Sigmoid colon (tissue), 4 donors: ENCODE data around the gene NPHP4.

ENCODE experiments used
- POLR2A ChIP-seq, 2 donors: fragments of 450-650 bp; IDR thresholded peaks; one replicate each; pipeline ENCODE4 v1.6.1; 2016; ENCODE audit warnings: antibody characterized with exemption in 2 of 2, mild to moderate bottlenecking in 2 of 2, moderate library complexity in 2 of 2
- POLR2AphosphoS5 ChIP-seq, 4 donors: sonication (generic); formaldehyde crosslinking; IDR thresholded peaks; one replicate each; pipeline ENCODE4 v1.6.1; 2017; ENCODE audit warnings: antibody characterized with exemption in 4 of 4
- TF ChIP-seq, protein P1 (sequence below), 4 experiments: fragments of 450-650 bp in 3 of 4; fragments of 200-600 bp in 1 of 4; IDR thresholded peaks; one replicate each; pipeline ENCODE4 v1.5.1; 2016 to 2019; ENCODE audit warnings: antibody characterized with exemption in 4 of 4, mild to moderate bottlenecking in 3 of 4, moderate library complexity in 2 of 4

DNA sequence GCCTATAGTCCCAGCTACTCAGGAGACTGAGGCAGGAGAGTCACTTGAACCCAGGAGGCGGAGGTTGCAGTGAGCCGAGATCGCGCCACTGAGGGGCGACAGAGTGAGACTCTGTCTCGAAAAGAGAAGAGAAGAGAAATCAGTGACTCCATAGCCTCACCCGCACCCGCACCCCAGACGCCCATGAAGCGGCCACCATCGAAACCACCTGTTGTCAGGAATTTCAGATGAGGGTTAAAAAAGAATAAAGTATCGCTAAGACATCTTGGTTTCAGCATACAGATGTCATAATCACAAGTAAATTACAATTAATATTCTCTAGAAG lies 47.4 kb downstream of the NPHP4 start:
- TF ChIP-seq, protein P1, sequence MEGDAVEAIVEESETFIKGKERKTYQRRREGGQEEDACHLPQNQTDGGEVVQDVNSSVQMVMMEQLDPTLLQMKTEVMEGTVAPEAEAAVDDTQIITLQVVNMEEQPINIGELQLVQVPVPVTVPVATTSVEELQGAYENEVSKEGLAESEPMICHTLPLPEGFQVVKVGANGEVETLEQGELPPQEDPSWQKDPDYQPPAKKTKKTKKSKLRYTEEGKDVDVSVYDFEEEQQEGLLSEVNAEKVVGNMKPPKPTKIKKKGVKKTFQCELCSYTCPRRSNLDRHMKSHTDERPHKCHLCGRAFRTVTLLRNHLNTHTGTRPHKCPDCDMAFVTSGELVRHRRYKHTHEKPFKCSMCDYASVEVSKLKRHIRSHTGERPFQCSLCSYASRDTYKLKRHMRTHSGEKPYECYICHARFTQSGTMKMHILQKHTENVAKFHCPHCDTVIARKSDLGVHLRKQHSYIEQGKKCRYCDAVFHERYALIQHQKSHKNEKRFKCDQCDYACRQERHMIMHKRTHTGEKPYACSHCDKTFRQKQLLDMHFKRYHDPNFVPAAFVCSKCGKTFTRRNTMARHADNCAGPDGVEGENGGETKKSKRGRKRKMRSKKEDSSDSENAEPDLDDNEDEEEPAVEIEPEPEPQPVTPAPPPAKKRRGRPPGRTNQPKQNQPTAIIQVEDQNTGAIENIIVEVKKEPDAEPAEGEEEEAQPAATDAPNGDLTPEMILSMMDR (IDR thresholded peaks at IDR 0.05): no peak
- TF ChIP-seq POLR2A (IDR thresholded peaks at IDR 0.05) (no peak), POLR2AphosphoS5 (IDR thresholded peaks at IDR 0.05) (no peak)
